Measurements from ENCODE around the gene RPTOR.

RPTOR gene

GRCh38 chr17:80832888-80833583, 288.4 kb downstream of the RPTOR start:
- peak; percentile 95 for ATAC-seq (replicated peaks)
- Mint-ChIP-seq H3K27me3 (no peaks in the 10 kb centered on the region), H3K4me3 (peak overlapping the region; percentile 92 to 94), H3K27ac (peak overlapping the region; percentile 99), H3K36me3 (peaks cover 18 to 27% of the 10 kb centered on the region in 2 donors), H3K9me3 (no peaks in the 10 kb centered on the region), H3K4me1 (peaks cover 17 to 32% of the 10 kb centered on the region in 2 donors)
- DNase-seq: peak; percentile 76

- no peaks in the 10 kb centered on the region for H3K9me3 Mint-ChIP-seq
- DNase-seq: no peak
- ATAC-seq (replicated peaks): no peak
- peak overlapping the region; percentile 14 to 25 for H3K4me3 Mint-ChIP-seq
- peaks cover 17 to 32% of the 10 kb centered on the region in 2 donors for H3K4me1 Mint-ChIP-seq
- H3K36me3 Mint-ChIP-seq: peaks cover 22 to 34% of the 10 kb centered on the region in 2 donors
- H3K27ac Mint-ChIP-seq: no peak overlapping the region
- H3K27me3 Mint-ChIP-seq: no peaks in the 10 kb centered on the region
These were observed 289.6 kb downstream of the RPTOR start for GRCh38 chr17:80833952-80834892.

GRCh38 chr17:80834893-80835275, 290.2 kb downstream of the RPTOR start:
- no peak for ATAC-seq (replicated peaks)
- Mint-ChIP-seq H3K9me3 (no peaks in the 10 kb centered on the region), H3K4me3 (no peak overlapping the region), H3K27ac (no peak overlapping the region), H3K4me1 (peaks cover 17 to 31% of the 10 kb centered on the region in 2 donors), H3K27me3 (no peaks in the 10 kb centered on the region), H3K36me3 (peaks cover 21 to 30% of the 10 kb centered on the region in 2 donors)
- DNase-seq: no peak

GRCh38 chr17:80835816-80836657, 291.4 kb downstream of the RPTOR start:
- H3K9me3 Mint-ChIP-seq: no peaks in the 10 kb centered on the region
- DNase-seq (no peak), ATAC-seq (replicated peaks) (no peak)
- H3K36me3 Mint-ChIP-seq: peaks cover 12 to 23% of the 10 kb centered on the region in 2 donors
- H3K4me3 Mint-ChIP-seq: no peak overlapping the region
- H3K4me1 Mint-ChIP-seq: peaks cover 14 to 25% of the 10 kb centered on the region in 2 donors
- H3K27ac Mint-ChIP-seq: no peak overlapping the region
- H3K27me3 Mint-ChIP-seq: no peaks in the 10 kb centered on the region

GRCh38 chr17:80836658-80836965, 292.0 kb downstream of the RPTOR start:
- Mint-ChIP-seq H3K27me3 (no peaks in the 10 kb centered on the region), H3K9me3 (no peaks in the 10 kb centered on the region), H3K27ac (no peak overlapping the region), H3K4me1 (peaks cover 13 to 24% of the 10 kb centered on the region in 2 donors), H3K36me3 (peaks cover 10 to 23% of the 10 kb centered on the region in 2 donors), H3K4me3 (no peak overlapping the region)
- ATAC-seq (replicated peaks) (no peak), DNase-seq (no peak)

GRCh38 chr17:80836971-80837481, 292.4 kb downstream of the RPTOR start:
- H3K4me3 Mint-ChIP-seq: no peak overlapping the region
- no peak for ATAC-seq (replicated peaks)
- H3K27me3 Mint-ChIP-seq: no peaks in the 10 kb centered on the region

GRCh38 chr17:80837711-80838110, 293.1 kb downstream of the RPTOR start:
- ATAC-seq (replicated peaks): no peak
- Mint-ChIP-seq H3K9me3 (no peaks in the 10 kb centered on the region), H3K27ac (no peak overlapping the region), H3K4me3 (no peak overlapping the region), H3K4me1 (peaks cover 5 to 13% of the 10 kb centered on the region in 2 donors), H3K36me3 (peaks cover 13 to 25% of the 10 kb centered on the region in 2 donors), H3K27me3 (no peaks in the 10 kb centered on the region)
- DNase-seq: no peak

More at GRCh38 chr17:80836971-80837481, 292.4 kb downstream of the RPTOR start:
- H3K36me3 Mint-ChIP-seq: peaks cover 10 to 23% of the 10 kb centered on the region in 2 donors
- no peak overlapping the region for H3K27ac Mint-ChIP-seq
- DNase-seq: no peak
- peaks cover 9 to 19% of the 10 kb centered on the region in 2 donors for H3K4me1 Mint-ChIP-seq
- H3K9me3 Mint-ChIP-seq: no peaks in the 10 kb centered on the region

- H3K4me3 Mint-ChIP-seq: no peak overlapping the region
- H3K9me3 Mint-ChIP-seq: no peaks in the 10 kb centered on the region
- no peaks in the 10 kb centered on the region for H3K27me3 Mint-ChIP-seq
- ATAC-seq (replicated peaks) (no peak), DNase-seq (no peak)
- peak overlapping the region; percentile 78 for H3K27ac Mint-ChIP-seq
- peaks cover 2 to 5% of the 10 kb centered on the region in 2 donors for H3K4me1 Mint-ChIP-seq
- peaks cover 14 to 27% of the 10 kb centered on the region in 2 donors for H3K36me3 Mint-ChIP-seq
These were observed 293.8 kb downstream of the RPTOR start for GRCh38 chr17:80838311-80839025.

- H3K36me3 Mint-ChIP-seq: peaks cover 14 to 27% of the 10 kb centered on the region in 2 donors
- no peak overlapping the region for H3K4me3 Mint-ChIP-seq
- DNase-seq (no peak), ATAC-seq (replicated peaks) (no peak)
- H3K9me3 Mint-ChIP-seq: no peaks in the 10 kb centered on the region
- H3K27ac Mint-ChIP-seq: peak overlapping the region; percentile 14
- H3K4me1 Mint-ChIP-seq: peaks cover 2 to 4% of the 10 kb centered on the region in 2 donors
- no peaks in the 10 kb centered on the region for H3K27me3 Mint-ChIP-seq
These were observed 294.3 kb downstream of the RPTOR start for GRCh38 chr17:80839026-80839345.

- ATAC-seq (replicated peaks) (no peak), DNase-seq (no peak)
- Mint-ChIP-seq H3K27ac (no peak overlapping the region), H3K27me3 (no peaks in the 10 kb centered on the region), H3K9me3 (no peaks in the 10 kb centered on the region), H3K36me3 (peaks cover 14 to 27% of the 10 kb centered on the region in 2 donors), H3K4me3 (no peak overlapping the region), H3K4me1 (peaks cover 1 to 2% of the 10 kb centered on the region in 2 donors)
These were observed 294.9 kb downstream of the RPTOR start for GRCh38 chr17:80839511-80839941.

- H3K36me3 Mint-ChIP-seq: peaks cover 14 to 27% of the 10 kb centered on the region in 2 donors
- DNase-seq: no peak
- H3K9me3 Mint-ChIP-seq: no peaks in the 10 kb centered on the region
- H3K27me3 Mint-ChIP-seq: no peaks in the 10 kb centered on the region
- no peak for ATAC-seq (replicated peaks)
- no peak overlapping the region for H3K4me3 Mint-ChIP-seq
- peaks cover 5 to 6% of the 10 kb centered on the region in 2 donors for H3K4me1 Mint-ChIP-seq
- no peak overlapping the region for H3K27ac Mint-ChIP-seq
These were observed 295.3 kb downstream of the RPTOR start for GRCh38 chr17:80839970-80840369.

- no peak for ATAC-seq (replicated peaks)
- no peak for DNase-seq
- no peak overlapping the region for H3K27ac Mint-ChIP-seq
- peaks cover 27 to 32% of the 10 kb centered on the region in 2 donors for H3K4me1 Mint-ChIP-seq
- no peaks in the 10 kb centered on the region for H3K9me3 Mint-ChIP-seq
- H3K27me3 Mint-ChIP-seq: no peaks in the 10 kb centered on the region
- no peak overlapping the region for H3K4me3 Mint-ChIP-seq
- H3K36me3 Mint-ChIP-seq: peaks cover 22 to 40% of the 10 kb centered on the region in 2 donors
These were observed 297.9 kb downstream of the RPTOR start for GRCh38 chr17:80842456-80843013.

- H3K36me3 Mint-ChIP-seq: peaks cover 19 to 39% of the 10 kb centered on the region in 2 donors
- no peak overlapping the region for H3K27ac Mint-ChIP-seq
- H3K4me3 Mint-ChIP-seq: no peak overlapping the region
- no peaks in the 10 kb centered on the region for H3K9me3 Mint-ChIP-seq
- no peak for DNase-seq
- H3K4me1 Mint-ChIP-seq: peaks cover 30 to 36% of the 10 kb centered on the region in 2 donors
- no peaks in the 10 kb centered on the region for H3K27me3 Mint-ChIP-seq
- ATAC-seq (replicated peaks): no peak
These were observed 299.1 kb downstream of the RPTOR start for GRCh38 chr17:80843741-80844156.

Measured in stimulated activated naive B cell treated with anti-CD40 and anti-IgM and Interleukin-4, amounts not matched to agents 10 μg/mL and 1 μg/mL and 100 μg/mL, for 72 hours (primary cell).